ENCODE results near the gene TMEM121. TPM values are rescaled to one million over a fixed set of nuclear protein-coding genes. Genes with fewer than 3 reads are reported as not detected.
A peak's percentile ranks its signal among the peaks of the same experiment; 100 is the strongest.

TMEM121 gene
- total RNA-seq, 4 donors from 2014 or later, result 0.99 to 5.4 (median 4.0) TPM

GRCh38 chr14:105487449-105487985 lies 38.9 kb upstream of the TMEM121 start:
- peak overlapping the region; percentile 51 for H3K4me3 ChIP-seq (ENCODE audit: low read depth, poor library complexity, severe bottlenecking)
- TF ChIP-seq POLR2A (IDR thresholded peaks at IDR 0.05), result no peak
- TF ChIP-seq CTCF (IDR thresholded peaks at IDR 0.05), result no peak
- peak in 1 of 2 donors; percentile 95 for DNase-seq (ENCODE audit: low spot score in 2 of 2)
- intact Hi-C loops (cut with DNase I; ENCODE audit: low total_unique reads), result no loop called here
- WGBS, 2 donors, result 0 to 1% methylated on average over 3 to 29 of the region's 48 CpGs

GRCh38 chr14:105487986-105488777 lies 38.2 kb upstream of the TMEM121 start:
- peak; percentile 39 to 87 for DNase-seq (ENCODE audit: low spot score in 2 of 2)
- WGBS, 2 donors, result 10 to 21% methylated on average over 21 to 22 of the region's 26 CpGs
- peak overlapping the region; percentile 51 for H3K4me3 ChIP-seq (ENCODE audit: low read depth, poor library complexity, severe bottlenecking)
- intact Hi-C loops (cut with DNase I; ENCODE audit: low total_unique reads), result no loop called here
- no peak for TF ChIP-seq CTCF (IDR thresholded peaks at IDR 0.05)
- no peak for TF ChIP-seq POLR2A (IDR thresholded peaks at IDR 0.05)

GRCh38 chr14:105488781-105489541 lies 37.4 kb upstream of the TMEM121 start:
- TF ChIP-seq POLR2A (IDR thresholded peaks at IDR 0.05) (no peak), CTCF (IDR thresholded peaks at IDR 0.05) (no peak)
- 17 to 19% methylated on average over 13 to 19 of the region's 20 CpGs for WGBS, 2 donors
- intact Hi-C loops (cut with DNase I; ENCODE audit: low total_unique reads), result no loop called here
- no peak overlapping the region for H3K4me3 ChIP-seq (ENCODE audit: low read depth, poor library complexity, severe bottlenecking)
- peak; percentile 42 to 88 for DNase-seq (ENCODE audit: low spot score in 2 of 2)

- intact Hi-C loops (cut with DNase I; ENCODE audit: low total_unique reads), result loop anchor here (10.0 kb wide), 1 partner anchor 115 kb away; no protein-coding TSS in a partner anchor
- DNase-seq (ENCODE audit: low spot score in 2 of 2), result peak; percentile 92 to 98
- whole genome bisulfite sequencing, 2 donors, result 1 to 2% methylated on average over 40 to 42 of the region's 44 CpGs
- no peak overlapping the region for H3K4me3 ChIP-seq (ENCODE audit: low read depth, poor library complexity, severe bottlenecking)
- TF ChIP-seq CTCF (IDR thresholded peaks at IDR 0.05) (peak in 1 of 3 donors; percentile 80), POLR2A (IDR thresholded peaks at IDR 0.05) (no peak)
Measured at GRCh38 chr14:105489542-105490266, 36.7 kb upstream of the TMEM121 start.

- DNase-seq (ENCODE audit: low spot score in 2 of 2), result peak; percentile 45 to 93
- TF ChIP-seq POLR2A (IDR thresholded peaks at IDR 0.05) (no peak), CTCF (IDR thresholded peaks at IDR 0.05) (no peak)
- 0% methylated on average over 1 to 32 of the region's 33 CpGs for WGBS, 2 donors
- H3K4me3 ChIP-seq (ENCODE audit: low read depth, poor library complexity, severe bottlenecking), result peak overlapping the region; percentile 28
- intact Hi-C loops (cut with DNase I; ENCODE audit: low total_unique reads), result loop anchor here (10.0 kb wide), 1 partner anchor 115 kb away; no protein-coding TSS in a partner anchor
Measured at GRCh38 chr14:105490267-105490571, 36.2 kb upstream of the TMEM121 start.
